GM12878 (cell line): ENCODE measurements around the gene IFNE. TPM values are rescaled to one million over a fixed set of nuclear protein-coding genes. Genes with fewer than 3 reads are reported as not detected.

Experiments used
- ATAC-seq: fragments of 200-7000 bp; cut with Tn5 transposase; 3 replicates; pipeline ENCODE4 v1.9.1; 2020; ENCODE audit warnings: mild to moderate bottlenecking, moderate library complexity
- BruUV-seq: library from RNA; stranded (reverse); fragments of 400-500 nt; replicated peaks from 2 replicates; lab custom pipeline; 2021; lab: Mats Ljungman, UMichigan
- CTCF ChIA-PET: fragments of 300-600 bp; sonication (Branson Sonifier 250); formaldehyde crosslinking; extraction: SDS; loops from one replicate; lab custom pipeline; 2021; ENCODE audit warnings: inconsistent platforms; lab: Yijun Ruan, JAX
- POLR2A ChIA-PET: fragments of 350-600 bp; formaldehyde crosslinking; extraction: SDS; loops from one replicate; lab custom pipeline; 2021; ENCODE audit warnings: inconsistent platforms; lab: Charles Lee
- RAD21 ChIA-PET: fragments of 300-600 bp; sonication (Branson Sonifier 250); formaldehyde crosslinking; loops from one replicate; lab custom pipeline; 2023; ENCODE audit warnings: antibody characterized with exemption; ENCODE audit not compliant: unreplicated experiment; lab: Charles Lee
- SMC1A ChIA-PET: fragments of 300-600 bp; sonication (Branson Sonifier 250); formaldehyde crosslinking; loops from one replicate; lab custom pipeline; 2023; ENCODE audit not compliant: unreplicated experiment, uncharacterized antibody; lab: Charles Lee
- DNase-seq: peaks from one replicate; pipeline ENCODE4 v3.0.0-alpha.2; 2011; ENCODE audit warnings: low read depth, low spot score
- FAIRE-seq: peaks from 3 replicates; lab custom pipeline; 2011; peaks lifted over from hg19 to GRCh38; lab: Jason Lieb, UNC
- H2AFZ ChIP-seq: 2 replicates; pipeline ENCODE4 v1.6.0; 2011; ENCODE audit warnings: low read depth, low read length, control low read depth; ENCODE audit not compliant: control insufficient read depth
- H3K27ac ChIP-seq: 2 replicates; pipeline ENCODE4 v1.5.1; 2011; ENCODE audit warnings: control low read depth; ENCODE audit not compliant: control insufficient read depth, insufficient read depth
- H3K27me3 ChIP-seq, 2 experiments: replicated peaks in 1 of 2; 2 replicates each; pipeline versions ENCODE4 v1.6.0 to v1.6.1; 2011; ENCODE audit warnings: low read length in 1 of 2; ENCODE audit not compliant: control insufficient read depth in 2 of 2, insufficient read depth in 2 of 2
- H3K36me3 ChIP-seq, 2 experiments: 2 replicates each; pipeline ENCODE4 v1.5.1; 2011; ENCODE audit warnings: low read length in 1 of 2; ENCODE audit not compliant: control insufficient read depth in 2 of 2, insufficient read depth in 2 of 2
- H3K4me1 ChIP-seq: 2 replicates; pipeline ENCODE4 v1.6.1; 2011; ENCODE audit warnings: mild to moderate bottlenecking, low read length, moderate library complexity, mixed read lengths; ENCODE audit not compliant: control insufficient read depth, insufficient read depth
- H3K4me2 ChIP-seq: 2 replicates; pipeline ENCODE4 v1.6.0; 2011; ENCODE audit warnings: control low read depth; ENCODE audit not compliant: control insufficient read depth, insufficient read depth
- H3K4me3 ChIP-seq: fragments of 200-600 bp; sonication (generic); 2 replicates; pipeline ENCODE4 v1.5.1; 2016
- H3K79me2 ChIP-seq: 2 replicates; pipeline ENCODE4 v1.6.0; 2011; ENCODE audit warnings: low read length; ENCODE audit not compliant: control insufficient read depth, insufficient read depth
- H3K9ac ChIP-seq: 2 replicates; pipeline ENCODE4 v1.8.0; 2011; ENCODE audit warnings: low read length, control low read depth, mixed read lengths; ENCODE audit not compliant: control insufficient read depth, insufficient read depth
- H3K9me3 ChIP-seq: replicated peaks from 3 replicates; pipeline ENCODE4 v1.5.1; 2011; ENCODE audit warnings: mild to moderate bottlenecking, low read length; ENCODE audit not compliant: control insufficient read depth, insufficient read depth
- H4K20me1 ChIP-seq: 2 replicates; pipeline ENCODE4 v1.6.0; 2011; ENCODE audit not compliant: control insufficient read depth, insufficient read depth
- FOXM1 ChIP-seq: IDR thresholded peaks from 2 replicates; pipeline ENCODE4 v1.6.1; 2012; ENCODE audit warnings: low read depth, mild to moderate bottlenecking, inconsistent platforms, low read length, moderate library complexity
- WGBS: methylation state at CpG from one replicate; pipeline ENCODE4 v1.1.6; 2016; ENCODE audit warnings: low lambda C conversion rate; ENCODE audit not compliant: insufficient replicate concordance, insufficient coverage; ENCODE audit errors: missing lambda C conversion rate; 5-methylcytosine and 5-hydroxymethylcytosine counted together
- in situ Hi-C: fragments of 300-500 bp; cut with MboI; formaldehyde crosslinking; loops from 9 replicates; pipeline ENCODE4 v1.14.3; 2018; ENCODE audit warnings: mixed read lengths
- intact Hi-C: fragments of 100-400 bp; cut with micrococcal nuclease; formaldehyde crosslinking; loops from one replicate; pipeline ENCODE4 v1.14.2; 2022; ENCODE audit not compliant: unreplicated experiment
- polyA plus RNA-seq, 11 experiments: library from polyadenylated mRNA; depleted of rRNA in 4 of 11; unstranded in 6 of 11; stranded (reverse) in 5 of 11; fragments of >200 nt; fragmentation: Nextera tagmentation in 4 of 11; fragmentation: Illumina TruSeq in 1 of 11; extraction: Ambion mirVana in 4 of 11; extraction: Trizol in 1 of 11; gene quantifications; 1 replicate in 1 of 11; 2 replicates in 10 of 11; pipeline versions ENCODE4 v1.2.1 to v1.2.3, GENCODE V29; 2011 to 2016; ENCODE audit warnings: inconsistent platforms in 2 of 11, missing spikeins in 2 of 11, low read depth in 1 of 11
- total RNA-seq, 4 experiments: library from RNA; depleted of rRNA in 3 of 4; stranded (reverse); fragments of >200 nt in 3 of 4; fragmentation: Illumina TruSeq in 1 of 4; extraction: Trizol in 1 of 4; gene quantifications; 2 replicates each; pipeline versions ENCODE4 v1.2.1 to v1.2.3, GENCODE V29; 2013 to 2021
- TF ChIP-seq, protein P1 (sequence below): fragments of 450-650 bp; IDR thresholded peaks from 2 replicates; pipeline ENCODE4 v1.6.1; 2018; ENCODE audit warnings: borderline replicate concordance, mild to moderate bottlenecking; ENCODE audit not compliant: partially characterized antibody

Gene IFNE
- total and polyA plus RNA-seq, 10 of the 15 experiments (the other 5 are each of a cell fraction or from before 2014, with no cell fraction given): not detected

DNA sequence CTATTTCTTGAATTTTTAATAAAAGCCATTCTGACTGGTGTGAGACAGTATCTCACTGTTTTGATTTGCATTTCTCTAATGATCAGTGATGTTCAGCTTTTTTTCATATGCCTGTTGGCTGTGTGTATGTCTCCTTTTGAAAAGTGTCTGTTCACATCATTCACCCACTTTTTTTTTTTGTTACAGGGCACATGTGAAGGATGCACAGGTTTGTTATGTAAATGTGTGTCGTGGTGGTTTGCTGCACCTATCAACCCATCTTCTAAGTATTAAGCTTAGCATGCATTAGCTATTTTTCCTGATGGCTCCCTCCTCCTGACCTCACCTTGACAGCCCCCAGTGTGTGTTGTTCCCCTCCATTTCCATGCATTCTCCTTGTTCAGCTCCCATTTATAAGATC is 39.3 kb upstream of the IFNE start (continued):
- TF ChIP-seq, protein P1, sequence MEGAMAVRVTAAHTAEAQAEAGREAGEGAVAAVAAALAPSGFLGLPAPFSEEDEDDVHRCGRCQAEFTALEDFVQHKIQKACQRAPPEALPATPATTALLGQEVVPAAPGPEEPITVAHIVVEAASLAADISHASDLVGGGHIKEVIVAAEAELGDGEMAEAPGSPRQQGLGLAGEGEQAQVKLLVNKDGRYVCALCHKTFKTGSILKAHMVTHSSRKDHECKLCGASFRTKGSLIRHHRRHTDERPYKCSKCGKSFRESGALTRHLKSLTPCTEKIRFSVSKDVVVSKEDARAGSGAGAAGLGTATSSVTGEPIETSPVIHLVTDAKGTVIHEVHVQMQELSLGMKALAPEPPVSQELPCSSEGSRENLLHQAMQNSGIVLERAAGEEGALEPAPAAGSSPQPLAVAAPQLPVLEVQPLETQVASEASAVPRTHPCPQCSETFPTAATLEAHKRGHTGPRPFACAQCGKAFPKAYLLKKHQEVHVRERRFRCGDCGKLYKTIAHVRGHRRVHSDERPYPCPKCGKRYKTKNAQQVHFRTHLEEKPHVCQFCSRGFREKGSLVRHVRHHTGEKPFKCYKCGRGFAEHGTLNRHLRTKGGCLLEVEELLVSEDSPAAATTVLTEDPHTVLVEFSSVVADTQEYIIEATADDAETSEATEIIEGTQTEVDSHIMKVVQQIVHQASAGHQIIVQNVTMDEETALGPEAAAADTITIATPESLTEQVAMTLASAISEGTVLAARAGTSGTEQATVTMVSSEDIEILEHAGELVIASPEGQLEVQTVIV: no peak

DNA sequence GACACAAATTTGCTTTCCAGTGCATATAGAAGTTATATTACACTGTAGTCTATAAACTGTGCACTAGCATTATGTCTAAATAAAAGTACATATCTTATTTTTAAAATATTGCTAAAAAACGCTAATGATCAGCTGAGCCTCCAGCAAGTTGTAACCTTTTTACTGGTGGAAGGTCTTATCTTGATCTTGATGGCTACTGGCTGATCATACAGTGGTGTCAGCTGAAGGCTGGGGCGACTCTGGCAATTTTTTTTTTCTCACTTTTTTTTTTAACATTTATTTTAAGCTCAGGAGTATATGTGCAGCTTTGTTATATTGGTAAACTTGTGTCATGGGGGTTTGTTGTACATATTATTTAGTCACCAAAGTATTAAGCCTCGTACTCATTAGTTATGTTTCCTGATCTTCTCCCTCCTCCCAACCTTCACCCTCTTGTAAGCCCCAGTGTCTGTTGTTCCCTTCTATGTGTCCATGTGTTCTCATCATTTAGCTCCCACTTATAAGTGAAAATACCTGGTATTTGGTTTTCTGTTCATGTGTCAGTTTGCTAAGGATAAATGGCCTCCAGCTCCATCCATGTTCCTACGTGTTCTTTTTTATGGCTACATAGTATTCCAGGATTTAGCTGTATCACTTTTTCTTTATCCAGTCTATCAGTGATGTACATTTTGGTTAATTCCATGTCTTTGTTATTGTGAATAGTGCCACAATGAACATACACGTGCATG is 38.6 kb upstream of the IFNE start:
- H3K9ac ChIP-seq: no peak overlapping the region
- CTCF ChIA-PET: interaction anchor here (0.6 to 1.1 kb wide), 2 partner anchors 36 to 125 kb away, joined by 3 to 4 read pairs; no protein-coding TSS in a partner anchor
- H2AFZ ChIP-seq: no peak overlapping the region
- RAD21 ChIA-PET: no interaction called here
- no peaks in the 10 kb centered on the region for H3K4me1 ChIP-seq
- intact Hi-C loops: no loop called here
- no peaks in the 10 kb centered on the region for H3K27me3 ChIP-seq
- POLR2A ChIA-PET: no interaction called here
- TF ChIP-seq FOXM1: no peak
- SMC1A ChIA-PET: interaction anchor here (0.7 to 1.4 kb wide), 3 partner anchors 9 to 194 kb away, joined by 3 to 4 read pairs (median 3); no protein-coding TSS in a partner anchor
- 23% methylated on average over 5 of the region's 5 CpGs for WGBS
- H3K27ac ChIP-seq: no peak overlapping the region
- no peaks in the 10 kb centered on the region for H4K20me1 ChIP-seq
- in situ Hi-C loops: no loop called here
- FAIRE-seq (no peak), ATAC-seq (no peak), DNase-seq (no peak)
- no peak overlapping the region for H3K4me2 ChIP-seq
- no TSS peak for BruUV-seq
- H3K9me3 ChIP-seq: no peaks in the 10 kb centered on the region
- no peaks in the 10 kb centered on the region for H3K79me2 ChIP-seq
- no peak overlapping the region for H3K4me3 ChIP-seq
- H3K36me3 ChIP-seq: no peaks in the 10 kb centered on the region
